DND-41 (cell line): ENCODE data around the gene P2RY13.

Experiments used
- ATAC-seq: fragments of 200-7000 bp; cut with Tn5 transposase; 3 replicates; pipeline ENCODE4 v1.9.1; 2021; ENCODE audit warnings: low read depth; ENCODE audit not compliant: insufficient read depth
- DNase-seq: peaks from one replicate; pipeline ENCODE4 v3.0.0-alpha.2; 2020
- H2AFZ ChIP-seq: 2 replicates; pipeline ENCODE4 v1.6.0; 2012; ENCODE audit warnings: low read depth, low read length
- H3K27ac ChIP-seq: 2 replicates; pipeline ENCODE4 v1.5.1; 2012; ENCODE audit warnings: low read length, inconsistent platforms
- H3K27me3 ChIP-seq: fragments of 200-600 bp; sonication (generic); 2 replicates; pipeline ENCODE4 v1.6.0; 2012; ENCODE audit warnings: low read length, mild to moderate bottlenecking, inconsistent platforms; ENCODE audit not compliant: insufficient read depth, poor library complexity
- H3K36me3 ChIP-seq: 2 replicates; pipeline ENCODE4 v1.5.1; 2012; ENCODE audit warnings: low read length, inconsistent platforms; ENCODE audit not compliant: insufficient read depth
- H3K4me1 ChIP-seq: 2 replicates; pipeline ENCODE4 v1.5.1; 2012; ENCODE audit warnings: mild to moderate bottlenecking, low read length; ENCODE audit not compliant: insufficient read depth
- H3K4me2 ChIP-seq: 2 replicates; pipeline ENCODE4 v1.6.0; 2012; ENCODE audit warnings: mild to moderate bottlenecking, moderate library complexity, low read length, inconsistent platforms; ENCODE audit not compliant: insufficient read depth
- H3K4me3 ChIP-seq, 2 experiments: fragments of 200-600 bp in 1 of 2; shearing (Covaris generic) in 1 of 2; 2 replicates each; pipeline ENCODE4 v1.5.1; 2012 to 2016; ENCODE audit warnings: inconsistent platforms in 2 of 2, low read length in 2 of 2, mild to moderate bottlenecking in 2 of 2, low read depth in 1 of 2, moderate library complexity in 1 of 2
- H3K79me2 ChIP-seq: 2 replicates; pipeline ENCODE4 v1.6.0; 2012; ENCODE audit warnings: low read length, inconsistent platforms; ENCODE audit not compliant: insufficient read depth
- H3K9ac ChIP-seq: 2 replicates; pipeline ENCODE4 v1.6.0; 2012; ENCODE audit warnings: low read depth, mild to moderate bottlenecking, inconsistent platforms, low read length, moderate library complexity
- H3K9me3 ChIP-seq: 2 replicates; pipeline ENCODE4 v1.5.1; 2012; ENCODE audit warnings: low read length, moderate library complexity, mild to moderate bottlenecking, inconsistent platforms; ENCODE audit not compliant: insufficient read depth, severe bottlenecking
- H4K20me1 ChIP-seq: 2 replicates; pipeline ENCODE4 v1.6.0; 2012; ENCODE audit warnings: low read length; ENCODE audit not compliant: insufficient read depth
- CTCF ChIP-seq: IDR thresholded peaks from 2 replicates; pipeline ENCODE4 v1.5.1; 2012; ENCODE audit warnings: borderline replicate concordance, low read length, moderate library complexity, mild to moderate bottlenecking; ENCODE audit not compliant: poor library complexity, severe bottlenecking; ENCODE audit errors: extremely low read depth
- EZH2 ChIP-seq: IDR thresholded peaks from 3 replicates; pipeline ENCODE4 v1.6.1; 2012; ENCODE audit warnings: borderline replicate concordance, low read depth, mild to moderate bottlenecking, moderate library complexity, low read length, inconsistent platforms; ENCODE audit not compliant: severe bottlenecking

Gene P2RY13

DNA sequence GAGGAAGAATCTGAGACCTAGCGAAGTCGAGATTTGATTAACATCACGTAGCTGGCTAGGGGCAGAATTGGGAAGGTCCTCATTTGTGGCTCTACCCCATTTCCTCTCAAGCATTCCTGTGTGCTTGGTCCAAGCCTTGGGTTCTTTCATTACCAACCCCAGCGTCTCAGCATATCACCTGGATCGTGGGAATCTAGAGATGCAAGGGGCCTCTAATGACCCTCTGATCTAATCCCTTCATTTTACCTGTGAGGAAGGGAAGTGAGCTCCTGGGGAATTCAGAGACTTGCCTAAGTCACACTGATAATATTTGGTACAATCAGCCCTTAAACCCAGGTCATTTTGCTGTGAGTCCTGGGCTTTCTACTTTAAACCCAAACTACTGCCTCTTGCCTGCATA, 14.8 kb downstream of the P2RY13 start:
- no peak for TF ChIP-seq CTCF
- TF ChIP-seq EZH2 = no peak
- H3K79me2 ChIP-seq = no peaks in the 10 kb centered on the region
- no peak overlapping the region for H2AFZ ChIP-seq
- no peak overlapping the region for H3K27ac ChIP-seq
- DNase-seq (no peak), ATAC-seq (no peak)
- no peaks in the 10 kb centered on the region for H4K20me1 ChIP-seq
- no peak overlapping the region for H3K4me3 ChIP-seq
- no peak overlapping the region for H3K4me2 ChIP-seq
- no peaks in the 10 kb centered on the region for H3K27me3 ChIP-seq
- no peaks in the 10 kb centered on the region for H3K36me3 ChIP-seq
- no peaks in the 10 kb centered on the region for H3K4me1 ChIP-seq
- H3K9me3 ChIP-seq = no peaks in the 10 kb centered on the region
- H3K9ac ChIP-seq = no peak overlapping the region

- Histone ChIP-seq H4K20me1 (no peaks in the 10 kb centered on the region), H3K36me3 (no peaks in the 10 kb centered on the region), H3K79me2 (no peaks in the 10 kb centered on the region), H3K4me2 (no peak overlapping the region), H3K27me3 (no peaks in the 10 kb centered on the region), H3K9ac (no peak overlapping the region), H3K9me3 (no peaks in the 10 kb centered on the region), H2AFZ (no peak overlapping the region), H3K4me1 (no peaks in the 10 kb centered on the region), H3K27ac (no peak overlapping the region), H3K4me3 (no peak overlapping the region)
- DNase-seq (no peak), ATAC-seq (no peak)
- TF ChIP-seq EZH2 = no peak
- TF ChIP-seq CTCF = no peak
Measured at GRCh38 chr3:151314137-151314536, 15.2 kb downstream of the P2RY13 start.

DNA sequence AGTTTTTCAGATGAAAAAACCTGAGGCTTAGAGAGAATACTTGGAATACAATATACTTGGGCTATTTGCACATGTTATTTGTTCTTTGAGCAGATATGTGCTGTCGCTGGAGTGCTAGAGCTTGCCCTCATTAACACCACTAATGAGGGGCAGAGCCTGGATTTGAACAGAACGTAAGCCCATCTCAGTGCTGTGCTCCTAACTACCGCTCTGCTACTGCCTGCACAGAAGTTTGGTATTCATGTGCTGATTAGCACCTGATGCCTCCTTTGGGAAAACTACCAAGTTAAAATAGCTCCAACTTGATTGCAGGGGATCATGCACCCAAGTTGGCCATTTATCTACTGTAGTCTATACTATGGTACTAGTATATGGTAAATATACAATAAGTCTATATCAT, 16.4 kb downstream of the P2RY13 start:
- H3K4me3 ChIP-seq = no peak overlapping the region
- TF ChIP-seq CTCF (no peak), EZH2 (no peak)
- no peaks in the 10 kb centered on the region for H3K27me3 ChIP-seq
- no peaks in the 10 kb centered on the region for H3K4me1 ChIP-seq
- no peaks in the 10 kb centered on the region for H4K20me1 ChIP-seq
- H3K79me2 ChIP-seq = no peaks in the 10 kb centered on the region
- no peak overlapping the region for H3K9ac ChIP-seq
- H2AFZ ChIP-seq = no peak overlapping the region
- no peak overlapping the region for H3K27ac ChIP-seq
- no peak for ATAC-seq
- H3K4me2 ChIP-seq = no peak overlapping the region
- H3K9me3 ChIP-seq = no peaks in the 10 kb centered on the region
- no peak for DNase-seq
- no peaks in the 10 kb centered on the region for H3K36me3 ChIP-seq

DNA sequence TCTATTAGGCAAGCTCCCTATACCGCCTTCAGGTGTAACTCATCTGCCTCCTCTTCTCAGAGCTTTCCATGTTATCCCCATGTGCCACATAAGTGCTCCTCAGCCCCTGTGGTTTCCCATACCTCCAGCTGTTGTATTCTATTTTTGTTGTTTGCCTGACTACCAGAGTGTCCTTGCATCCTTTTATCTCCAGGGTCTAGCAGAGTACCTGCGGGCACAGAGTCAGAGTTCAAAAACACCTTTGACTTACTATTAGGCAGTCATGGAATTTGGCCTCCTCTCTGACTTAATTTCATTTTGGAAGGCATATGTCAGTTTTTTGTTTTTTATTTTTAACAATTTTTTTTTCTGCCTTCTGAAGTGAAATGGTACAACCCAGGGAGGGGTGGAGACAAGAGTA, 19.8 kb downstream of the P2RY13 start:
- TF ChIP-seq CTCF (no peak), EZH2 (no peak)
- no peak for DNase-seq
- Histone ChIP-seq H3K9ac (no peak overlapping the region), H4K20me1 (no peaks in the 10 kb centered on the region), H3K4me3 (no peak overlapping the region), H3K27me3 (no peaks in the 10 kb centered on the region), H2AFZ (no peak overlapping the region), H3K4me1 (no peaks in the 10 kb centered on the region), H3K9me3 (no peaks in the 10 kb centered on the region), H3K27ac (no peak overlapping the region), H3K36me3 (no peaks in the 10 kb centered on the region), H3K4me2 (no peak overlapping the region), H3K79me2 (no peaks in the 10 kb centered on the region)
- ATAC-seq = no peak
